Ectodermal cell (in vitro differentiated cells): Measurements from ENCODE around the gene NFKB1.

Experiments
- H3K27ac ChIP-seq: 2 replicates; pipeline ENCODE4 v1.7.0; 2013; ENCODE audit warnings: mild to moderate bottlenecking, low read depth, low read length; ENCODE audit not compliant: insufficient read depth, poor library complexity, severe bottlenecking
- H3K27me3 ChIP-seq: 2 replicates; pipeline ENCODE4 v1.7.0; 2013; ENCODE audit warnings: mild to moderate bottlenecking, low read length; ENCODE audit not compliant: insufficient read depth, control insufficient read depth, poor library complexity, severe bottlenecking
- H3K36me3 ChIP-seq: one replicate; pipeline ENCODE4 v1.7.0; 2013; ENCODE audit warnings: low read length; ENCODE audit not compliant: control insufficient read depth, insufficient read depth
- H3K4me1 ChIP-seq: one replicate; pipeline ENCODE4 v1.7.0; 2013; ENCODE audit warnings: low read length; ENCODE audit not compliant: control insufficient read depth, insufficient read depth
- H3K4me3 ChIP-seq: 2 replicates; pipeline ENCODE4 v1.7.0; 2013; ENCODE audit warnings: low read depth, low read length, control low read depth; ENCODE audit not compliant: insufficient read depth
- H3K9me3 ChIP-seq: 2 replicates; pipeline ENCODE4 v1.7.0; 2013; ENCODE audit warnings: mild to moderate bottlenecking, low read length, moderate library complexity; ENCODE audit not compliant: control insufficient read depth
- WGBS, 2 experiments: methylation state at CpG; one replicate each; pipeline ENCODE4 v1.1.7; 2013; ENCODE audit warnings: missing lambda C conversion rate in 2 of 2; 5-methylcytosine and 5-hydroxymethylcytosine counted together

The NFKB1 gene

GRCh38 chr4:102514298-102514964, 13.3 kb downstream of the NFKB1 start:
- H3K27ac ChIP-seq, result no peak overlapping the region
- H3K9me3 ChIP-seq, result no peaks in the 10 kb centered on the region
- H3K36me3 ChIP-seq, result no peaks in the 10 kb centered on the region
- WGBS, 2 experiments, result 93 to 95% methylated on average over 6 of the region's 6 CpGs
- no peaks in the 10 kb centered on the region for H3K27me3 ChIP-seq
- H3K4me3 ChIP-seq, result no peak overlapping the region
- H3K4me1 ChIP-seq, result no peaks in the 10 kb centered on the region

GRCh38 chr4:102517753-102518152, 16.6 kb downstream of the NFKB1 start:
- H3K27ac ChIP-seq, result no peak overlapping the region
- H3K4me3 ChIP-seq, result no peak overlapping the region
- no peaks in the 10 kb centered on the region for H3K4me1 ChIP-seq
- no peaks in the 10 kb centered on the region for H3K36me3 ChIP-seq
- H3K9me3 ChIP-seq, result no peaks in the 10 kb centered on the region
- H3K27me3 ChIP-seq, result no peaks in the 10 kb centered on the region

- no peaks in the 10 kb centered on the region for H3K4me1 ChIP-seq
- no peaks in the 10 kb centered on the region for H3K9me3 ChIP-seq
- WGBS, 2 experiments, result 88 to 92% methylated on average over 2 of the region's 2 CpGs
- no peaks in the 10 kb centered on the region for H3K36me3 ChIP-seq
- H3K27me3 ChIP-seq, result no peaks in the 10 kb centered on the region
- H3K4me3 ChIP-seq, result no peak overlapping the region
- no peak overlapping the region for H3K27ac ChIP-seq
Observed at GRCh38 chr4:102518703-102519131, 17.6 kb downstream of the NFKB1 start.

GRCh38 chr4:102519925-102520324, 18.8 kb downstream of the NFKB1 start:
- Histone ChIP-seq H3K4me1 (no peaks in the 10 kb centered on the region), H3K27me3 (no peaks in the 10 kb centered on the region)

GRCh38 chr4:102521570-102521969, 20.4 kb downstream of the NFKB1 start:
- Histone ChIP-seq H3K4me3 (no peak overlapping the region), H3K9me3 (no peaks in the 10 kb centered on the region), H3K27ac (no peak overlapping the region), H3K4me1 (no peaks in the 10 kb centered on the region), H3K27me3 (no peaks in the 10 kb centered on the region), H3K36me3 (no peaks in the 10 kb centered on the region)
- 87 to 96% methylated on average over 1 of the region's 1 CpG for WGBS, 2 experiments

More at GRCh38 chr4:102519925-102520324, 18.8 kb downstream of the NFKB1 start:
- Histone ChIP-seq H3K9me3 (no peaks in the 10 kb centered on the region), H3K27ac (no peak overlapping the region), H3K4me3 (no peak overlapping the region), H3K36me3 (no peaks in the 10 kb centered on the region)
- 70 to 75% methylated on average over 3 of the region's 3 CpGs for WGBS, 2 experiments

GRCh38 chr4:102522031-102522440, 20.9 kb downstream of the NFKB1 start:
- 93 to 98% methylated on average over 2 of the region's 3 CpGs for WGBS, 2 experiments

GRCh38 chr4:102524691-102525090, 23.5 kb downstream of the NFKB1 start:
- Histone ChIP-seq H3K4me1 (no peaks in the 10 kb centered on the region), H3K9me3 (no peaks in the 10 kb centered on the region), H3K27ac (no peak overlapping the region), H3K36me3 (no peaks in the 10 kb centered on the region), H3K27me3 (no peaks in the 10 kb centered on the region), H3K4me3 (no peak overlapping the region)
- WGBS, 2 experiments, result 93 to 94% methylated on average over 7 of the region's 7 CpGs

More at GRCh38 chr4:102522031-102522440, 20.9 kb downstream of the NFKB1 start:
- no peak overlapping the region for H3K4me3 ChIP-seq
- H3K4me1 ChIP-seq, result no peaks in the 10 kb centered on the region
- H3K36me3 ChIP-seq, result no peaks in the 10 kb centered on the region
- no peaks in the 10 kb centered on the region for H3K9me3 ChIP-seq
- H3K27ac ChIP-seq, result no peak overlapping the region
- no peaks in the 10 kb centered on the region for H3K27me3 ChIP-seq

GRCh38 chr4:102525097-102525496, 23.9 kb downstream of the NFKB1 start:
- no peak overlapping the region for H3K27ac ChIP-seq
- no peak overlapping the region for H3K4me3 ChIP-seq
- H3K4me1 ChIP-seq, result no peaks in the 10 kb centered on the region
- H3K36me3 ChIP-seq, result no peaks in the 10 kb centered on the region
- no peaks in the 10 kb centered on the region for H3K27me3 ChIP-seq
- no peaks in the 10 kb centered on the region for H3K9me3 ChIP-seq
- 96% methylated on average over 2 to 5 of the region's 5 CpGs for WGBS, 2 experiments

GRCh38 chr4:102525504-102525903, 24.3 kb downstream of the NFKB1 start:
- Histone ChIP-seq H3K4me3 (no peak overlapping the region), H3K27me3 (no peaks in the 10 kb centered on the region), H3K27ac (no peak overlapping the region), H3K9me3 (no peaks in the 10 kb centered on the region), H3K4me1 (no peaks in the 10 kb centered on the region), H3K36me3 (no peaks in the 10 kb centered on the region)
- WGBS, 2 experiments, result no CpG with 5 or more reads among the region's 1 CpG

GRCh38 chr4:102526532-102526931, 25.4 kb downstream of the NFKB1 start:
- no peaks in the 10 kb centered on the region for H3K27me3 ChIP-seq
- WGBS, 2 experiments, result no CpG with 5 or more reads among the region's 4 CpGs
- H3K9me3 ChIP-seq, result no peaks in the 10 kb centered on the region
- no peak overlapping the region for H3K27ac ChIP-seq
- H3K4me3 ChIP-seq, result no peak overlapping the region
- no peaks in the 10 kb centered on the region for H3K4me1 ChIP-seq
- no peaks in the 10 kb centered on the region for H3K36me3 ChIP-seq
